Left ventricle myocardium inferior (tissue), 1 donor: ENCODE measurements around the gene UBR4. TPM values are rescaled to one million over a fixed set of nuclear protein-coding genes. Genes with fewer than 3 reads are reported as not detected.

ENCODE experiments used
- DNase-seq: peaks from one replicate; pipeline ENCODE4 v3.0.0-alpha.2; 2020
- H3K27ac ChIP-seq: fragments of 200-600 bp; replicated peaks from 2 replicates; pipeline ENCODE4 v1.8.0; 2021
- H3K27me3 ChIP-seq: fragments of 200-600 bp; 2 replicates; pipeline ENCODE4 v1.8.0; 2021; ENCODE audit warnings: low read depth
- H3K36me3 ChIP-seq: fragments of 200-600 bp; 2 replicates; pipeline ENCODE4 v1.8.0; 2021
- H3K4me1 ChIP-seq: fragments of 200-600 bp; 2 replicates; pipeline ENCODE4 v1.8.0; 2021
- H3K4me3 ChIP-seq: fragments of 200-600 bp; 2 replicates; pipeline ENCODE4 v1.8.0; 2021; ENCODE audit warnings: mild to moderate bottlenecking, moderate library complexity
- H3K9me3 ChIP-seq: fragments of 200-600 bp; replicated peaks from 2 replicates; pipeline ENCODE4 v1.8.0; 2021
- intact Hi-C: fragments of 100-400 bp; cut with micrococcal nuclease; formaldehyde crosslinking; loops from one replicate; pipeline ENCODE4 v1.11.0; 2022
- total RNA-seq: library from RNA; stranded (reverse); fragmentation: NEBNext Ultra II Directional; extraction: Animal tissue kit (Norgen Biotek cat#: 25700); gene quantifications from one replicate; pipeline ENCODE4 v1.2.1, GENCODE V29; 2021
- TF ChIP-seq, protein P1 (sequence below): fragments of 200-600 bp; IDR thresholded peaks from 2 replicates; pipeline ENCODE4 v1.8.0; 2021; ENCODE audit warnings: antibody characterized with exemption, mild to moderate bottlenecking, borderline replicate concordance
- donor health status: DM: no; HTN: yes; CAD: no; lungs with severe emphysema.

Gene UBR4
- total RNA-seq, 1 donor from 2014 or later: 54.3 TPM

DNA sequence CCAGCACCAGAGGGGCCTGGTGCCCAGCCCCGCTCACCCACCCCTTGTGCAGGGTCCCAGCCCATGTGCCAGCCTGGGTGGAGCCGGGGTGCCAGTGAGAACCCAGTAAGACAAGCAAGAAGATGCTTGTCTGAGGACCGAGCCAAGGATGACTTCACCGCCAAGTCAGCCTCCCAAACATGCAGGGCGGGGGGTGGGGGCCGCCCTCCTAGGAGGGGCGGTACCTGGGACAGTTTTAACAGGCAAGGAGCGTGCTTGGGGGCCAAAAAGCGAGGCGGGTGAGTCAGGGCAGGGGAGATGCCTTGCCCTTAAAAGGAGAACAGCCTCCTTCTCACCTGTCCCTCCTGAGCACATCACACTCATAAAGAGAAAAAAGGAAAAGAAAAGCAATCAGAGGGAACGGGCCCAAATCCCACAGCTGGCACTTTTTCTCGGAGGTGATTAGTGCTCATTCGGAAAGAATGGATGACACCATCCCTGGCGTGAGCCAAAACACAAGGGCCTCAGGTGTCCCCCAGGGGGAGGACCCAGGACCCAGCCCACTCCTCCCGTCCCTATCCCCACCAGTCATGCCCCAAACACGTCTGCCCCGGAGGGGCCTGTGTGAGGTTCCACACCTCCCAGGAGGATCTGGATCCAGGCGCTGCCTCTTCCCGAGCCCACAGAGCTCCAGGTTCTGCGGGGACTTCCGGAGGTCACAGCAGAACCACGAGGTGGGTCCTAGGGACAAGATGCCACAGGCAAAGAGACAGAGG, 176.0 kb downstream of the UBR4 start:
- peaks cover 65% of the 10 kb centered on the region for H3K27me3 ChIP-seq
- no peak for DNase-seq
- H3K9me3 ChIP-seq: no peaks in the 10 kb centered on the region
- no peak overlapping the region for H3K27ac ChIP-seq
- no peaks in the 10 kb centered on the region for H3K4me1 ChIP-seq
- TF ChIP-seq, protein P1, sequence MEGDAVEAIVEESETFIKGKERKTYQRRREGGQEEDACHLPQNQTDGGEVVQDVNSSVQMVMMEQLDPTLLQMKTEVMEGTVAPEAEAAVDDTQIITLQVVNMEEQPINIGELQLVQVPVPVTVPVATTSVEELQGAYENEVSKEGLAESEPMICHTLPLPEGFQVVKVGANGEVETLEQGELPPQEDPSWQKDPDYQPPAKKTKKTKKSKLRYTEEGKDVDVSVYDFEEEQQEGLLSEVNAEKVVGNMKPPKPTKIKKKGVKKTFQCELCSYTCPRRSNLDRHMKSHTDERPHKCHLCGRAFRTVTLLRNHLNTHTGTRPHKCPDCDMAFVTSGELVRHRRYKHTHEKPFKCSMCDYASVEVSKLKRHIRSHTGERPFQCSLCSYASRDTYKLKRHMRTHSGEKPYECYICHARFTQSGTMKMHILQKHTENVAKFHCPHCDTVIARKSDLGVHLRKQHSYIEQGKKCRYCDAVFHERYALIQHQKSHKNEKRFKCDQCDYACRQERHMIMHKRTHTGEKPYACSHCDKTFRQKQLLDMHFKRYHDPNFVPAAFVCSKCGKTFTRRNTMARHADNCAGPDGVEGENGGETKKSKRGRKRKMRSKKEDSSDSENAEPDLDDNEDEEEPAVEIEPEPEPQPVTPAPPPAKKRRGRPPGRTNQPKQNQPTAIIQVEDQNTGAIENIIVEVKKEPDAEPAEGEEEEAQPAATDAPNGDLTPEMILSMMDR: no peak
- H3K4me3 ChIP-seq: no peak overlapping the region
- intact Hi-C loops: no loop called here
- no peaks in the 10 kb centered on the region for H3K36me3 ChIP-seq

- H3K4me3 ChIP-seq: no peak overlapping the region
- DNase-seq: no peak
- intact Hi-C loops: no loop called here
- no peaks in the 10 kb centered on the region for H3K9me3 ChIP-seq
- peaks cover 67% of the 10 kb centered on the region for H3K27me3 ChIP-seq
- no peaks in the 10 kb centered on the region for H3K36me3 ChIP-seq
- no peaks in the 10 kb centered on the region for H3K4me1 ChIP-seq
- no peak overlapping the region for H3K27ac ChIP-seq
- TF ChIP-seq, protein P1: no peak
Observed at GRCh38 chr1:19033515-19033839, 176.6 kb downstream of the UBR4 start.

DNA sequence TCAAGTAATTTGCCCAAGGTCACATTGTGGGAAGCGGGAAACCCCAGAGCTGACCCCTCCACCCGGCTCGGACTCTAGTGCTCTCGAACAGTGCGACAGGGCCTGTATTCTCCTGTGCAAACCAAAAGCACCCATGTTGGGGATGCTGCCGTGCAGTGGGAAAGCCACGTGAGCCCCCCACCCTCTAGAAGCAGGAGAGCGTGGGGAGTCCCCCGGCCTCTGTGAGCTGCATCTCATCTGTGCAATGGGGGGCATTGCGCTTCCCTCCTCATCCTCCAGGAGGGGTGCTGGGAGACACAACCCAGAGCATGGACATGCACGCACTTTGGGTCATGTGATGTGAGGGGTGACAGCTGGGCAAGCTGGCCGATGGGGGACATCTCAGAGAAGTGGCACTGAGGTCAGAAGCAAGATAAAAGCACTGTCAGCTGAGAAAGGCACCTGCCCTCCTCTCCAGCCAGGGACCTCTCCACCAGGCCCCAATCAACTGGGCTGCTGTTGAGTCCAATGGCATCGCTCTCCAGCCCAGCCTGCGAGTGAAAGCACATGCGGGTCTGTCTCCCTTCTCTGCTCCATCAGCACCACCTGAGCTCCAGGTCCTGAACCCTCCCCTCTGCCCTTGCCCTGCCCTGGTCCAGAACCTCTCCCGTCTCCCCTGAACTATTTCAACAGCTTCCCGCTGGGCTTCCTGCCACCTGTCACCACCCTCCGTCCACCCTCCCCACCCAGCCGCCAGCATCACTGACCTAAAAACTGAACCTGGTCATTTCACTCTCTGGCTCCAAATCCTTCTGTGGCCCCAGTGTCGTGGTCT, 177.2 kb downstream of the UBR4 start:
- intact Hi-C loops: no loop called here
- Histone ChIP-seq H3K4me3 (no peak overlapping the region), H3K4me1 (no peaks in the 10 kb centered on the region), H3K9me3 (no peaks in the 10 kb centered on the region), H3K36me3 (no peaks in the 10 kb centered on the region), H3K27ac (no peak overlapping the region), H3K27me3 (peaks cover 67% of the 10 kb centered on the region)
- DNase-seq: no peak
- TF ChIP-seq, protein P1: no peak

DNA sequence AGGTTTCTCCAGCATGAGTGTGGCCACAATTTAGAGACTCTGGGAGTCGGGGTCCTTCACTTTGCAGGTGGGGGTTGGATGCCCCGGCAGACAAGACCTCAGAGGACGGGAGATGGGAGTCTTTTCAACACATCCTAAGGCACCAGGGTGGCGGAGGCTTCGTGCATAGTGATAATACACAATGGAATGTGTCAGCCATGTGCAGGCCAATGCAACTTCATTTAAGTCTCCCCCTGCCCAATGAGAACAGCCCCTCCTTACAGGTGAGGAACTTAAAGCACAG, 177.7 kb downstream of the UBR4 start:
- Histone ChIP-seq H3K9me3 (no peaks in the 10 kb centered on the region), H3K27me3 (peaks cover 67% of the 10 kb centered on the region)
- TF ChIP-seq, protein P1: no peak

DNA sequence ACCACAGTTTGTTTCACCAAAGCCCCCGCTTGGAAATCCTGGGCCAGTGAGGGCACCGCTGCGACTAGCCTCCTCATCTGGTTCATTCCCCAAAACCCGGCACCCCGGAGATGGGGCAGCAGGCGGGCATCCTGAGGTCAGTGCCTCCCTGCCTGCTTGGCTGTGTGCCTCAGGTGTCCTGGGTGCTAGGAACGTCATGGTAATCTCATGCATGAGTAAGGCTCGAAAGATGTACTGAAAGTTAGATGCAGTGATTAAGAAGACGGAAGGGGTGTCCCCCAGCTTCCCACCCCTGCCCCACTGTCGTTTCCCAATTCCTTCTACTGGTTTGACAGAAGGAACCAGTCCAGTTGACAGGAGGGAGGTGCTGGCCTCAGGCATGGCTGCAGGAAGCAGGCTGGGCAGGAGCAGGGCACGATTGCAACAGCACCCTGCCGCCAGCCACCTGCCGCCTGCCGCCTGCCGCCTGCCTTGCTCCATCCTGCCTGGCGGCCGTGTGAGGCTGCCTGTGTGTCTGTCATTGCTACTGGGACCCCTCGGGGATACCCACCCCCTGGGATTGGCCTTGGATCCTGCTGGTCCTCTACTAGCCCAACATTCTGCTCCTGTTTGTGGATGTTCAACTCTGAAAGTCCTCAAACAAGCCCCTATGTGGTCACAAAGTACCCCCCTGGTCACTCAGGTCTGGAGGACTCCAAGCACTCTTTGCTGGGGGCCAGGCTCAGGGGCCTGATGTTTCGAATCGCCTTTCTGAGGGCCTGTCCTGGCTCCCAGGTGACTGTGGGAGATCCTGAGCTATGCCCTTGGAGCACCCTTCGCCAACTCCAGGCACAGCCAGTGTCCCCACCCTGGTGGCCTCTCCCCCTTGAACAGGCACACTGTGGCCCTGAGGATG, 180.6 kb downstream of the UBR4 start:
- TF ChIP-seq, protein P1: no peak
- no peak for DNase-seq
- Histone ChIP-seq H3K4me1 (no peaks in the 10 kb centered on the region), H3K27ac (no peak overlapping the region), H3K36me3 (no peaks in the 10 kb centered on the region), H3K9me3 (peaks cover 7% of the 10 kb centered on the region), H3K27me3 (peaks cover 60% of the 10 kb centered on the region), H3K4me3 (no peak overlapping the region)
- intact Hi-C loops: no loop called here

More for the DNA sequence above, 177.7 kb downstream of the UBR4 start:
- Histone ChIP-seq H3K4me3 (no peak overlapping the region), H3K27ac (no peak overlapping the region), H3K4me1 (no peaks in the 10 kb centered on the region), H3K36me3 (no peaks in the 10 kb centered on the region)
- DNase-seq: no peak
- intact Hi-C loops: no loop called here
